ENCODE results near the gene SMAP2.

The SMAP2 gene

GRCh38 chr1:40351124-40351523 is 22.4 kb upstream of the SMAP2 start:
- no peak for TF ChIP-seq CTCF (IDR thresholded peaks at IDR 0.05)
- no peak overlapping the region for H2AFZ ChIP-seq
- no peak overlapping the region for H3K4me3 ChIP-seq (ENCODE audit: low read depth, low read length)
- H3K4me1 ChIP-seq, result no peaks in the 10 kb centered on the region
- H3K4me2 ChIP-seq (ENCODE audit: low read length), result no peak overlapping the region
- H3K27ac ChIP-seq, result no peak overlapping the region
- H3K36me3 ChIP-seq (ENCODE audit: control insufficient read depth, insufficient read depth, low read length), result no peaks in the 10 kb centered on the region
- H3K27me3 ChIP-seq (ENCODE audit: control insufficient read depth, insufficient read depth, low read length), result no peaks in the 10 kb centered on the region
- H3K79me2 ChIP-seq, result no peaks in the 10 kb centered on the region
- no peaks in the 10 kb centered on the region for H3K9me3 ChIP-seq (ENCODE audit: control insufficient read depth, low read length)
- no peak overlapping the region for H3K9ac ChIP-seq

GRCh38 chr1:40352126-40352525 is 21.4 kb upstream of the SMAP2 start:
- no peaks in the 10 kb centered on the region for H3K36me3 ChIP-seq (ENCODE audit: control insufficient read depth, insufficient read depth, low read length)
- H3K27me3 ChIP-seq (ENCODE audit: control insufficient read depth, insufficient read depth, low read length), result no peaks in the 10 kb centered on the region
- H3K4me3 ChIP-seq (ENCODE audit: low read depth, low read length), result no peak overlapping the region
- H3K4me1 ChIP-seq, result no peaks in the 10 kb centered on the region
- H3K4me2 ChIP-seq (ENCODE audit: low read length), result no peak overlapping the region
- H3K79me2 ChIP-seq, result no peaks in the 10 kb centered on the region
- no peak overlapping the region for H3K9ac ChIP-seq
- H3K9me3 ChIP-seq (ENCODE audit: control insufficient read depth, low read length), result no peaks in the 10 kb centered on the region
- TF ChIP-seq CTCF (IDR thresholded peaks at IDR 0.05), result no peak
- H2AFZ ChIP-seq, result no peak overlapping the region
- H3K27ac ChIP-seq, result no peak overlapping the region

- H3K9ac ChIP-seq, result no peak overlapping the region
- TF ChIP-seq CTCF (IDR thresholded peaks at IDR 0.05), result no peak
- H3K4me2 ChIP-seq (ENCODE audit: low read length), result no peak overlapping the region
- no peak overlapping the region for H2AFZ ChIP-seq
- H3K9me3 ChIP-seq (ENCODE audit: control insufficient read depth, low read length), result peaks cover 7% of the 10 kb centered on the region
- H3K27ac ChIP-seq, result no peak overlapping the region
- no peaks in the 10 kb centered on the region for H3K36me3 ChIP-seq (ENCODE audit: control insufficient read depth, insufficient read depth, low read length)
- H3K79me2 ChIP-seq, result no peaks in the 10 kb centered on the region
- H3K27me3 ChIP-seq (ENCODE audit: control insufficient read depth, insufficient read depth, low read length), result no peaks in the 10 kb centered on the region
- H3K4me3 ChIP-seq (ENCODE audit: low read depth, low read length), result no peak overlapping the region
- H3K4me1 ChIP-seq, result no peaks in the 10 kb centered on the region
Observed at GRCh38 chr1:40353082-40353481, 20.4 kb upstream of the SMAP2 start.

GRCh38 chr1:40357625-40358024 is 15.9 kb upstream of the SMAP2 start:
- no peak overlapping the region for H3K9ac ChIP-seq
- no peaks in the 10 kb centered on the region for H3K36me3 ChIP-seq (ENCODE audit: control insufficient read depth, insufficient read depth, low read length)
- no peaks in the 10 kb centered on the region for H3K27me3 ChIP-seq (ENCODE audit: control insufficient read depth, insufficient read depth, low read length)
- no peak overlapping the region for H3K4me2 ChIP-seq (ENCODE audit: low read length)
- no peak for TF ChIP-seq CTCF (IDR thresholded peaks at IDR 0.05)
- no peak overlapping the region for H3K27ac ChIP-seq
- no peaks in the 10 kb centered on the region for H3K4me1 ChIP-seq
- peaks cover 8% of the 10 kb centered on the region for H3K9me3 ChIP-seq (ENCODE audit: control insufficient read depth, low read length)
- no peak overlapping the region for H2AFZ ChIP-seq
- no peaks in the 10 kb centered on the region for H3K79me2 ChIP-seq
- H3K4me3 ChIP-seq (ENCODE audit: low read depth, low read length), result no peak overlapping the region

- Histone ChIP-seq H3K9me3 (ENCODE audit: control insufficient read depth, low read length) (peaks cover 8% of the 10 kb centered on the region), H3K27ac (no peak overlapping the region), H3K4me3 (ENCODE audit: low read depth, low read length) (no peak overlapping the region), H3K36me3 (ENCODE audit: control insufficient read depth, insufficient read depth, low read length) (no peaks in the 10 kb centered on the region), H2AFZ (no peak overlapping the region), H3K4me1 (no peaks in the 10 kb centered on the region), H3K27me3 (ENCODE audit: control insufficient read depth, insufficient read depth, low read length) (no peaks in the 10 kb centered on the region), H3K4me2 (ENCODE audit: low read length) (no peak overlapping the region), H3K79me2 (no peaks in the 10 kb centered on the region), H3K9ac (no peak overlapping the region)
- no peak for TF ChIP-seq CTCF (IDR thresholded peaks at IDR 0.05)
Observed at GRCh38 chr1:40360631-40361030, 12.9 kb upstream of the SMAP2 start.
